Effector memory CD4-positive, alpha-beta T cell (primary cell): ENCODE measurements around the gene WFDC10B.
"Not testable (repeated sequence)": the region's sequence is repeated elsewhere in the genome, so short reads cannot be mapped to it uniquely, and the experiment has no call there.

ENCODE experiments used
- DNase-seq, 3 donors: peaks; one replicate each; pipeline ENCODE4 v3.0.0-alpha.2; 2020
- H3K27ac ChIP-seq: 2 replicates; pipeline ENCODE4 v1.7.0; 2013; ENCODE audit warnings: mild to moderate bottlenecking, low read length, moderate library complexity; ENCODE audit not compliant: insufficient read depth, poor library complexity, severe bottlenecking
- H3K27me3 ChIP-seq: replicated peaks from 2 replicates; pipeline ENCODE4 v1.7.0; 2013; ENCODE audit warnings: mild to moderate bottlenecking, low read length; ENCODE audit not compliant: insufficient read depth, control insufficient read depth, poor library complexity, severe bottlenecking
- H3K36me3 ChIP-seq: 2 replicates; pipeline ENCODE4 v1.7.0; 2013; ENCODE audit warnings: mild to moderate bottlenecking, low read length, moderate library complexity; ENCODE audit not compliant: control insufficient read depth, insufficient read depth
- H3K4me1 ChIP-seq: 2 replicates; pipeline ENCODE4 v1.7.0; 2013; ENCODE audit warnings: low read length, mild to moderate bottlenecking; ENCODE audit not compliant: control insufficient read depth, insufficient read depth, poor library complexity, severe bottlenecking
- H3K4me3 ChIP-seq: 2 replicates; pipeline ENCODE4 v1.7.0; 2013; ENCODE audit warnings: low read length, low read depth, mild to moderate bottlenecking; ENCODE audit not compliant: insufficient read depth, poor library complexity, severe bottlenecking
- H3K9me3 ChIP-seq: 2 replicates; pipeline ENCODE4 v1.7.0; 2013; ENCODE audit warnings: mild to moderate bottlenecking, low read length, moderate library complexity; ENCODE audit not compliant: control insufficient read depth

The WFDC10B gene

GRCh38 chr20:45657038-45657437, 47.8 kb downstream of the WFDC10B start:
- not testable (repeated sequence) for H3K27me3 ChIP-seq, H3K4me1 ChIP-seq, DNase-seq, H3K4me3 ChIP-seq, H3K27ac ChIP-seq, H3K36me3 ChIP-seq, H3K9me3 ChIP-seq

- not testable (repeated sequence) for DNase-seq, H3K27me3 ChIP-seq, H3K9me3 ChIP-seq, H3K4me1 ChIP-seq, H3K27ac ChIP-seq, H3K36me3 ChIP-seq, H3K4me3 ChIP-seq
Observed at GRCh38 chr20:45651726-45652125, 53.1 kb downstream of the WFDC10B start.

- Histone ChIP-seq H3K36me3 (no peaks in the 10 kb centered on the region), H3K27me3 (no peaks in the 10 kb centered on the region), H3K27ac (no peak overlapping the region), H3K4me3 (no peak overlapping the region), H3K4me1 (no peaks in the 10 kb centered on the region), H3K9me3 (no peaks in the 10 kb centered on the region)
- no peak for DNase-seq
Observed at GRCh38 chr20:45649312-45649863, 55.4 kb downstream of the WFDC10B start.

GRCh38 chr20:45647441-45648050, 57.3 kb downstream of the WFDC10B start:
- Histone ChIP-seq H3K27ac (no peak overlapping the region), H3K36me3 (no peaks in the 10 kb centered on the region), H3K27me3 (no peaks in the 10 kb centered on the region), H3K4me3 (no peak overlapping the region), H3K4me1 (no peaks in the 10 kb centered on the region), H3K9me3 (no peaks in the 10 kb centered on the region)
- DNase-seq: no peak

- H3K9me3 ChIP-seq: no peaks in the 10 kb centered on the region
- no peak for DNase-seq
- H3K4me1 ChIP-seq: no peaks in the 10 kb centered on the region
- no peak overlapping the region for H3K4me3 ChIP-seq
- H3K36me3 ChIP-seq: no peaks in the 10 kb centered on the region
- H3K27me3 ChIP-seq: no peaks in the 10 kb centered on the region
- H3K27ac ChIP-seq: no peak overlapping the region
Observed at GRCh38 chr20:45646875-45647274, 57.9 kb downstream of the WFDC10B start.

- H3K27ac ChIP-seq, DNase-seq, H3K36me3 ChIP-seq, H3K4me1 ChIP-seq, H3K9me3 ChIP-seq, H3K27me3 ChIP-seq, H3K4me3 ChIP-seq: not testable (repeated sequence)
Observed at GRCh38 chr20:45645869-45646268, 59.0 kb downstream of the WFDC10B start.

GRCh38 chr20:45641076-45641475, 63.7 kb downstream of the WFDC10B start:
- not testable (repeated sequence) for DNase-seq, H3K36me3 ChIP-seq, H3K4me1 ChIP-seq, H3K4me3 ChIP-seq, H3K27ac ChIP-seq, H3K27me3 ChIP-seq, H3K9me3 ChIP-seq

- H3K9me3 ChIP-seq: no peaks in the 10 kb centered on the region
- no peak overlapping the region for H3K4me3 ChIP-seq
- H3K27me3 ChIP-seq: no peaks in the 10 kb centered on the region
- no peaks in the 10 kb centered on the region for H3K36me3 ChIP-seq
- no peak overlapping the region for H3K27ac ChIP-seq
- no peaks in the 10 kb centered on the region for H3K4me1 ChIP-seq
- DNase-seq: no peak
Observed at GRCh38 chr20:45639687-45640086, 65.1 kb downstream of the WFDC10B start.

GRCh38 chr20:45636513-45636912, 68.3 kb downstream of the WFDC10B start:
- no peaks in the 10 kb centered on the region for H3K9me3 ChIP-seq
- H3K27ac ChIP-seq: no peak overlapping the region
- DNase-seq: no peak
- H3K36me3 ChIP-seq: no peaks in the 10 kb centered on the region
- H3K27me3 ChIP-seq: no peaks in the 10 kb centered on the region
- no peak overlapping the region for H3K4me3 ChIP-seq
- no peaks in the 10 kb centered on the region for H3K4me1 ChIP-seq
